ENCODE data around the gene HSPD1. TPM values are rescaled to one million over a fixed set of nuclear protein-coding genes. Genes with fewer than 3 reads are reported as not detected.

Gene HSPD1
- total RNA-seq, result 100 to 1,000 TPM in 3 of 4 donors, 10 to 100 TPM in 1; 84.7 to 142 (median 115) TPM

- TF ChIP-seq POLR2AphosphoS5 (IDR thresholded peaks at IDR 0.05), result peak; percentile 97
- TF ChIP-seq EP300 (IDR thresholded peaks at IDR 0.05), result peak; percentile 85
- peak in 2 of 3 experiments; percentile 22 to 42 for TF ChIP-seq CTCF (IDR thresholded peaks at IDR 0.05)
- peak; percentile 96 for TF ChIP-seq POLR2A (IDR thresholded peaks at IDR 0.05; ENCODE audit: low read depth)
- peaks cover 0 to 60% (median 39%) of the 10 kb centered on the region in 4 donors for H3K36me3 ChIP-seq
- intact Hi-C loops (cut with DNase I), result loop anchor here (2.0 kb wide), 1 partner anchor 65 kb away; the partner anchor contains the start of gene SF3B1
- H3K9me3 ChIP-seq, result no peaks in the 10 kb centered on the region
- H3K4me3 ChIP-seq, result peak within 1 kb of the TSS; percentile 80 to 92 (median 90)
- peak within 1 kb of the TSS; percentile 95 to 99 (median 98) for H3K27ac ChIP-seq (replicated peaks in 1 of 4)
- DNase-seq (ENCODE audit: extremely low spot score), result peak; percentile 99
- no peaks in the 10 kb centered on the region for H3K27me3 ChIP-seq
- WGBS, result under 1% methylated on average over 22 of the region's 104 CpGs
- H3K4me1 ChIP-seq, result peaks cover 36 to 64% (median 51%) of the 10 kb centered on the region in 4 donors
Observed at GRCh38 chr2:197499594-197500502, at the start of gene HSPD1, which contains the start of gene HSPE1. TSS of gene HSPD1 (minus strand) at chr2:197499840. CDS start at chr2:197498848, 992 bp downstream. TSS of gene HSPE1 (plus strand) at chr2:197500379. CDS start at chr2:197500437, 58 bp downstream.

- 82% methylated on average over 5 of the region's 5 CpGs for WGBS
- H3K4me3 ChIP-seq, result no peak overlapping the region
- no peak overlapping the region for H3K27ac ChIP-seq (replicated peaks in 1 of 4)
- H3K36me3 ChIP-seq, result peaks cover 21 to 87% (median 49%) of the 10 kb centered on the region in 4 donors
- no peaks in the 10 kb centered on the region for H3K9me3 ChIP-seq
- no peak for TF ChIP-seq CTCF (IDR thresholded peaks at IDR 0.05)
- intact Hi-C loops (cut with DNase I), result no loop called here
- no peaks in the 10 kb centered on the region for H3K4me1 ChIP-seq
- no peaks in the 10 kb centered on the region for H3K27me3 ChIP-seq
- no peak for DNase-seq (ENCODE audit: extremely low spot score)
Observed at GRCh38 chr2:197548582-197548981, 48.9 kb upstream of the HSPD1 start.

GRCh38 chr2:197547163-197547900, 47.7 kb upstream of the HSPD1 start:
- Histone ChIP-seq H3K9me3 (no peaks in the 10 kb centered on the region), H3K4me3 (no peak overlapping the region), H3K27ac (replicated peaks in 1 of 4) (no peak overlapping the region), H3K4me1 (no peaks in the 10 kb centered on the region), H3K27me3 (no peaks in the 10 kb centered on the region), H3K36me3 (peaks cover 21 to 89% (median 52%) of the 10 kb centered on the region in 4 donors)
- TF ChIP-seq CTCF (IDR thresholded peaks at IDR 0.05) (no peak), POLR2AphosphoS5 (IDR thresholded peaks at IDR 0.05) (no peak), EP300 (IDR thresholded peaks at IDR 0.05) (no peak), POLR2A (IDR thresholded peaks at IDR 0.05; ENCODE audit: low read depth) (no peak)
- intact Hi-C loops (cut with DNase I), result no loop called here
- no peak for DNase-seq (ENCODE audit: extremely low spot score)
- 94% methylated on average over 5 of the region's 5 CpGs for WGBS

- Histone ChIP-seq H3K27ac (replicated peaks in 1 of 4) (no peak overlapping the region), H3K27me3 (no peaks in the 10 kb centered on the region), H3K4me3 (no peak overlapping the region), H3K36me3 (peaks cover 0 to 75% (median 45%) of the 10 kb centered on the region in 4 donors), H3K9me3 (no peaks in the 10 kb centered on the region), H3K4me1 (peaks cover 0 to 7% (median 6%) of the 10 kb centered on the region in 4 donors)
- intact Hi-C loops (cut with DNase I), result no loop called here
- TF ChIP-seq CTCF (IDR thresholded peaks at IDR 0.05), result no peak
- no peak for TF ChIP-seq POLR2A (IDR thresholded peaks at IDR 0.05; ENCODE audit: low read depth)
- no peak for TF ChIP-seq POLR2AphosphoS5 (IDR thresholded peaks at IDR 0.05)
- no peak for TF ChIP-seq EP300 (IDR thresholded peaks at IDR 0.05)
- WGBS, result 96% methylated on average over 3 of the region's 3 CpGs
- no peak for DNase-seq (ENCODE audit: extremely low spot score)
Observed at GRCh38 chr2:197543206-197543605, 43.6 kb upstream of the HSPD1 start.

All from esophagus muscularis mucosa (tissue), 4 donors.